Right atrium auricular region (tissue), 2 donors: Measurements from ENCODE around the gene SRGAP1. TPM values are rescaled to one million over a fixed set of nuclear protein-coding genes. Genes with fewer than 3 reads are reported as not detected.
"Not testable (repeated sequence)": the region's sequence is repeated elsewhere in the genome, so short reads cannot be mapped to it uniquely, and the experiment has no call there.

ENCODE experiments used
- DNase-seq: peaks from one replicate; pipeline ENCODE4 v3.0.0-alpha.2; 2019; ENCODE audit warnings: low spot score
- H3K27ac ChIP-seq, 2 donors: fragments of 200-600 bp; sonication (generic); 1 replicate in 1 of 2; 2 replicates in 1 of 2; pipeline ENCODE4 v1.5.1; 2016 to 2019
- H3K27me3 ChIP-seq, 2 donors: fragments of 200-600 bp; sonication (generic); one replicate each; pipeline versions ENCODE4 v1.5.1 to v1.6.0; 2017 to 2019
- H3K36me3 ChIP-seq: fragments of 200-600 bp; sonication (generic); one replicate; pipeline ENCODE4 v1.5.1; 2016
- H3K4me1 ChIP-seq, 2 donors: fragments of 200-600 bp; sonication (generic); one replicate each; pipeline versions ENCODE4 v1.5.1 to v1.6.0; 2017 to 2019
- H3K4me3 ChIP-seq, 2 donors: fragments of 200-600 bp; sonication (generic); 1 replicate in 1 of 2; 2 replicates in 1 of 2; pipeline ENCODE4 v1.5.1; 2017 to 2019; ENCODE audit warnings: mild to moderate bottlenecking in 1 of 2, moderate library complexity in 1 of 2
- H3K9me3 ChIP-seq, 2 donors: fragments of 200-600 bp; sonication (generic); one replicate each; pipeline ENCODE4 v1.5.1; 2019
- total RNA-seq, 2 donors: library from RNA; depleted of rRNA; stranded (reverse); fragments of >200 nt; gene quantifications; one replicate each; pipeline ENCODE4 v1.1.0, GENCODE V29; 2016
- TF ChIP-seq, protein P1 (sequence below), 2 donors: fragments of 200-600 bp; sonication (generic); IDR thresholded peaks; one replicate each; pipeline ENCODE4 v1.5.1; 2019; ENCODE audit warnings: antibody characterized with exemption in 2 of 2

SRGAP1 gene
- total RNA-seq, 2 donors from 2014 or later, result 1.4 to 3.3 TPM

GRCh38 chr12:64123448-64123847 lies 278.9 kb downstream of the SRGAP1 start:
- no peaks in the 10 kb centered on the region for H3K4me1 ChIP-seq
- TF ChIP-seq, protein P1, sequence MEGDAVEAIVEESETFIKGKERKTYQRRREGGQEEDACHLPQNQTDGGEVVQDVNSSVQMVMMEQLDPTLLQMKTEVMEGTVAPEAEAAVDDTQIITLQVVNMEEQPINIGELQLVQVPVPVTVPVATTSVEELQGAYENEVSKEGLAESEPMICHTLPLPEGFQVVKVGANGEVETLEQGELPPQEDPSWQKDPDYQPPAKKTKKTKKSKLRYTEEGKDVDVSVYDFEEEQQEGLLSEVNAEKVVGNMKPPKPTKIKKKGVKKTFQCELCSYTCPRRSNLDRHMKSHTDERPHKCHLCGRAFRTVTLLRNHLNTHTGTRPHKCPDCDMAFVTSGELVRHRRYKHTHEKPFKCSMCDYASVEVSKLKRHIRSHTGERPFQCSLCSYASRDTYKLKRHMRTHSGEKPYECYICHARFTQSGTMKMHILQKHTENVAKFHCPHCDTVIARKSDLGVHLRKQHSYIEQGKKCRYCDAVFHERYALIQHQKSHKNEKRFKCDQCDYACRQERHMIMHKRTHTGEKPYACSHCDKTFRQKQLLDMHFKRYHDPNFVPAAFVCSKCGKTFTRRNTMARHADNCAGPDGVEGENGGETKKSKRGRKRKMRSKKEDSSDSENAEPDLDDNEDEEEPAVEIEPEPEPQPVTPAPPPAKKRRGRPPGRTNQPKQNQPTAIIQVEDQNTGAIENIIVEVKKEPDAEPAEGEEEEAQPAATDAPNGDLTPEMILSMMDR (IDR thresholded peaks at IDR 0.05), result no peak
- no peaks in the 10 kb centered on the region for H3K27me3 ChIP-seq
- H3K27ac ChIP-seq, result no peak overlapping the region
- no peak overlapping the region for H3K4me3 ChIP-seq
- peaks cover 7% of the 10 kb centered on the region for H3K36me3 ChIP-seq
- no peak for DNase-seq
- no peaks in the 10 kb centered on the region for H3K9me3 ChIP-seq

DNA sequence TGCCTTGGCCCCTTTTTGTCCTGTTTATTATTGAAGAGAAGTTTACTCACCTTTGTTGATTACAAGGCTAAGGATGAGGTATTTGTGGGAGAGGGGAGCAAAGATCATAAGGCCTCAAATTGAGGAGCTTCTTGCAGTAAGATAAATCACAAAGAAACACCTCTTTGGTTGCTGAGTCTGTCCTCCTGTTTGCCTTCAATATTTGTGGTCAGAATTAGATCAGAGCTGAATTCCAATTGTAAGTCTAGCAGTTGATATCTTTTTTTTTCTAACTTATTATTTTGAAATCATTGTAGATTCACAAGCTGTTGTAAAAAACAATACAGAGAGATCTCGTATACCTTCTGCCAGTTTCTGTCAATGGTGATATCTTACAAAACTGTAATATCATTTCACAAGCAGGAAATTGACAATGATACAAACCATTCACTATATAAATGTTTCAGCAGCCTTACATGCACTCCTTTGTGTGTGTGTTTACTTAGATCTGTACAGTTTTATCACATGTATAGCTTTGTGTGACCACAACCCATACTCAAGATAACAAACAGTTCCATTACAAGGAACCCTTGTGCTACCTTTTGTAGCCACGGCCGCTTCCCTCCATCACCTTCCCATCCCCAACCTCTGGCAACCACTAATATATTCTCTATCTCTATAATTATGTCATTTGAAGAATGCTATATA lies 280.2 kb downstream of the SRGAP1 start:
- no peak for DNase-seq
- Histone ChIP-seq H3K4me1 (no peaks in the 10 kb centered on the region), H3K36me3 (peaks cover 7% of the 10 kb centered on the region), H3K27ac (no peak overlapping the region), H3K4me3 (no peak overlapping the region), H3K9me3 (no peaks in the 10 kb centered on the region), H3K27me3 (no peaks in the 10 kb centered on the region)
- TF ChIP-seq, protein P1 (IDR thresholded peaks at IDR 0.05), result no peak

GRCh38 chr12:64125913-64126312 lies 281.4 kb downstream of the SRGAP1 start:
- H3K36me3 ChIP-seq, result peaks cover 7% of the 10 kb centered on the region
- H3K9me3 ChIP-seq, result no peaks in the 10 kb centered on the region
- TF ChIP-seq, protein P1 (IDR thresholded peaks at IDR 0.05), result no peak
- no peaks in the 10 kb centered on the region for H3K4me1 ChIP-seq
- no peaks in the 10 kb centered on the region for H3K27me3 ChIP-seq
- no peak overlapping the region for H3K27ac ChIP-seq
- DNase-seq, result no peak
- no peak overlapping the region for H3K4me3 ChIP-seq

DNA sequence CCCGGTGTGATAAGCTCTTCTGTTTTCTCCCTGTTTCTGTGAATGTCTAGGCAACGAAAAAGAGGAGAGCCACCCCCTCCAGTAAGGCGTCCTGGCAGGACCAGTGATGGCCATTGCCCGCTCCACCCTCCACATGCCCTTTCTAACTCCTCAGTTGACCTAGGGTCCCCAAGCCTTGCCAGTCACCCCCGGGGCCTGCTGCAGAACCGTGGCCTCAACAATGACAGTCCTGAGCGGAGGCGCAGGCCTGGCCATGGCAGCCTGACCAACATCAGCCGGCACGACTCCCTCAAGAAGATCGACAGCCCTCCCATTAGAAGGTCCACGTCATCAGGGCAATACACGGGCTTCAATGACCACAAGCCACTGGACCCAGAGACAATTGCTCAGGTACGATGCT lies 283.3 kb downstream of the SRGAP1 start:
- Histone ChIP-seq H3K27me3 (no peaks in the 10 kb centered on the region), H3K4me3 (no peak overlapping the region), H3K4me1 (no peaks in the 10 kb centered on the region), H3K36me3 (peaks cover 7% of the 10 kb centered on the region), H3K9me3 (no peaks in the 10 kb centered on the region), H3K27ac (no peak overlapping the region)
- DNase-seq, result no peak
- TF ChIP-seq, protein P1 (IDR thresholded peaks at IDR 0.05), result no peak

GRCh38 chr12:64128366-64128765 lies 283.9 kb downstream of the SRGAP1 start:
- H3K27ac ChIP-seq, result no peak overlapping the region
- no peak overlapping the region for H3K4me3 ChIP-seq
- no peaks in the 10 kb centered on the region for H3K4me1 ChIP-seq
- DNase-seq, result no peak
- H3K27me3 ChIP-seq, result no peaks in the 10 kb centered on the region
- H3K9me3 ChIP-seq, result peaks cover 0 to 4% of the 10 kb centered on the region in 2 donors
- TF ChIP-seq, protein P1 (IDR thresholded peaks at IDR 0.05), result no peak
- H3K36me3 ChIP-seq, result peaks cover 7% of the 10 kb centered on the region

DNA sequence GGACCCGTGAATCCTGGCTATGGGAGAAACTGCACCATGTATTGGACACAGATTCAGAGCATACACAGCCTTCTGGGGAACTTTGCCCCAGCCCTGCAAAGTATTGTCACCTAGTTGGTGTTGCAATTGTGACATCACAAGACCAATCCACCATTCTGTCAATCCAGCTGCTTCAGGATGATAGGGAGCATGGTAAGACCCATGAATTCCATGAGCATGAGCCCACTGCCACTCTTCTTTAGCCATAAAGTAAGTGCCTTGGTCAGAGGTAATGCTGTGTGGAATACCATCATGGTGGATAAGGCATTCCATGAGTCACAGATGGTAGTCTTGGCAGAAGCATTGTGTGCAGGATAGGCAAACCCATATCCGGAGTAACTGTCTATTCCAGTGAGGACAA lies 286.0 kb downstream of the SRGAP1 start:
- H3K27me3 ChIP-seq, H3K4me1 ChIP-seq, H3K36me3 ChIP-seq, DNase-seq, H3K4me3 ChIP-seq, H3K27ac ChIP-seq: not testable (repeated sequence)
- H3K9me3 ChIP-seq, result peaks cover 0 to 14% of the 10 kb centered on the region in 2 donors

- DNase-seq, H3K27ac ChIP-seq, H3K4me3 ChIP-seq, H3K36me3 ChIP-seq, H3K27me3 ChIP-seq, H3K4me1 ChIP-seq: not testable (repeated sequence)
- H3K9me3 ChIP-seq, result peaks cover 0 to 14% of the 10 kb centered on the region in 2 donors
These were observed 287.0 kb downstream of the SRGAP1 start for GRCh38 chr12:64131456-64131855.

GRCh38 chr12:64132672-64133071 lies 288.2 kb downstream of the SRGAP1 start:
- H3K27me3 ChIP-seq, H3K27ac ChIP-seq, H3K36me3 ChIP-seq, H3K4me1 ChIP-seq, H3K4me3 ChIP-seq, DNase-seq: not testable (repeated sequence)
- peaks cover 0 to 14% of the 10 kb centered on the region in 2 donors for H3K9me3 ChIP-seq
